Mononuclear cell (primary cell): Measurements from ENCODE around the gene TP53TG3D. TPM values are rescaled to one million over a fixed set of nuclear protein-coding genes. Genes with fewer than 3 reads are reported as not detected.
"Not testable (repeated sequence)": the region's sequence is repeated elsewhere in the genome, so short reads cannot be mapped to it uniquely, and the experiment has no call there.

Experiments
- H3K27me3 ChIP-seq: 2 replicates; pipeline ENCODE4 v1.6.0; 2011; ENCODE audit warnings: low read length, control low read depth; ENCODE audit not compliant: insufficient read depth
- H3K4me1 ChIP-seq: 2 replicates; pipeline ENCODE4 v1.5.1; 2011; ENCODE audit warnings: mild to moderate bottlenecking, low read length, control low read depth; ENCODE audit not compliant: insufficient read depth
- H3K4me3 ChIP-seq: 2 replicates; pipeline ENCODE4 v1.5.1; 2011; ENCODE audit warnings: mild to moderate bottlenecking, low read length, moderate library complexity
- H3K9me3 ChIP-seq: 2 replicates; pipeline ENCODE4 v1.5.1; 2011; ENCODE audit warnings: low read depth, mild to moderate bottlenecking, control low read depth, low read length
- total RNA-seq: library from RNA; depleted of rRNA; stranded (reverse); fragments of >200 nt; gene quantifications from one replicate; pipeline ENCODE4 v1.2.3, GENCODE V29; 2012

The TP53TG3D gene, protein sequence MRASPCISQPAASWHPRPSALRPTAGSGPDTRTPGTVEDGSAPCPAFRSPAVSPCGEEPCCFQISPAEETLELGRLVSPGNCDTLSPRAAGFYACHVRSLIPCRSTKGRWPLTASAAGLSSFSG
- total RNA-seq, result 0.94 TPM

DNA sequence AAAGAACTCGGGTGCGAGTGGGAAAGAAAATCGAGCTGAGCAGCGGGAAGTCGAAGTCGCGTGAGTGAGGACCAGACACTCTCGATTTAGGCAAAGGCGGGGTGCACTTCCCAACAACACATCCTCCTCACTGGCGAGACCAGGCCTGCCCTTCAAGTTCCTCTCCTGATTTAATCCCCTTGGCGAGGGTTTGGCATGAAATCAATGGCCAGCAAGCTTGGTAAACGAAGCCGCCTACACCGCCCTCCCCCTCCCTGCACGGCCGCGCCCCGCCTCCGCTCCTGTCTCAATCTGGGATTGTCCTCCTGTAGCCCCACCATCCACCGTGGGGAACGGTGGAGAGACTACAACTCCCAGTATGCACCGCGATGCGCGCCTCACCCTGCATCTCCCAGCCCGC lies at the start of gene TP53TG3D:
TSS of gene TP53TG3D (plus strand) at position 301 of the 400 bp plus-strand sequence. CDS start at position 369, 68 bp downstream.
- H3K27me3 ChIP-seq, H3K9me3 ChIP-seq, H3K4me1 ChIP-seq, H3K4me3 ChIP-seq: not testable (repeated sequence)

DNA sequence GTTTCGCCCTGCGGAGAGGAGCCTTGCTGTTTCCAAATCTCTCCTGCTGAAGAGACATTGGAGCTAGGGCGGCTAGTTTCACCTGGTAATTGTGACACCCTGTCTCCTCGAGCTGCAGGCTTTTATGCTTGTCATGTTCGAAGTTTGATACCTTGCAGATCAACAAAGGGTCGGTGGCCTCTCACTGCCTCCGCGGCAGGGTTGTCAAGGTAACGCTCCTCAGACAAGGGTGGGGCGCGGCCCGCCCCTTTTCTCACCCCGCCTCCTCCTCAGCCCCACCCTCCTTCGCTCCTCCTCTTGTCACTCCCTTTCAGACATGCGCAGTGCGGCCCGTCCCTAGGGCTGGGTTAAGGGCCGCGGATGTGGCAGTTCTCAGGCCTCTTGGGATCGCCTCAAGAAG lies 421 bp downstream of the TP53TG3D start:
- H3K27me3 ChIP-seq, H3K4me3 ChIP-seq: not testable (repeated sequence)

DNA sequence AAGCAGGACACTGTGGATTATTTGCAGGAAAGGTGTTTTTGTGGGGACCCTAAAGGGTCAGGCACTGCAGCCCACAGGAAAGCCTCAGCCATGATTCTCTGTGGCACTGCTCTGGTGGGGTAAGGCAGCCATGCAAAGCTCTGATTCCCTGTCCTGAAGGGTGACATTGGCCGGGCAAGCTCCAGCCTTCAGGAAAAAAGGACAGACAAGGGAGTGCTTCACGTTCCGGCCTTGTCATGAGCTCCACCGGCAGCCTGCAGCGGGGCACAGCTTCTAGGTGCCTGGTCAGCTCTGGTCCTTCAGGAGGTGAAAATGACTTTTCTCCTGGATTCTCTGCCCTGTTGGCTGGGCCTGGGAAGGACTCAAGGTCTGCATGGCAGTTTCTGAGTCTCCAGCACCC lies 8.4 kb downstream of the TP53TG3D start:
- H3K27me3 ChIP-seq, H3K9me3 ChIP-seq, H3K4me1 ChIP-seq: not testable (repeated sequence)

More for the DNA sequence above, 421 bp downstream of the TP53TG3D start:
- H3K4me1 ChIP-seq, H3K9me3 ChIP-seq: not testable (repeated sequence)

DNA sequence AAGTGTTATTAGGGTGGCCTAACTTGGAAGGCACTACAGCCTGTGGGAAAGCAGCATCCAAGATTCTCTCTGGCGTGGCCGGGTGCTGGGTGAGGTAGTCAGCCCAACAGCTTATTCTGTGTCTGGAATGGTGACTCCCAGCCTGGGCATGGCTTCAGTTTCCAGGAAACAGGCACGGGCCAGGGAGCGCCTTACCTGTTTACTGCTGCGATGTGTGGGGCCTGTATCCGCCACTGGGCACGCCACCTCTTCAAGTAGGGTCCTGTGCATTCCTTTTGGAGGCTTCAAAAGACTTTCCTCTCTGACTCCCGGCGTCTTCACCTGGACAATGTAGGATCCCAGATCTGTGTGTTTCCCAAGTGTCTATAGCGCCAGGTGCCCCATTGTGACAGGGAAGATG lies 10.5 kb downstream of the TP53TG3D start:
- not testable (repeated sequence) for H3K9me3 ChIP-seq, H3K27me3 ChIP-seq

More for the DNA sequence above, 8.4 kb downstream of the TP53TG3D start:
- H3K4me3 ChIP-seq, result not testable (repeated sequence)

DNA sequence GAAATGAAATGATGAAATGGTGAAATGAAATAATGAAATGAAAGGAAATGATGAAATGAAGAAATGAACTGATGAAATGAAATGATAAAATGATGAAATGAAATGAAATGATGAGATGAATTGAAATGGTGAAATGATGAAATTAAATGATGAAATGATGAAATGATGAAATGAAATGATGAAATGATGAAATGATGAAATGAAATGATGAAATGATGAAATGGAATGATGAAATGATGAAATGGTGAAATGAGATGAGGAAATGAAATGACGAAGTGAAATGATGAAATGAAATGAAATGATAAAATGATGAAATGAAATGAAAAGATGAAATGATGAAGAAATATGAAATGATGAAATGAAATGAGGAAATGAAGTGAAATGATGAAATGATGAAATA lies 28.8 kb downstream of the TP53TG3D start:
- H3K9me3 ChIP-seq, H3K27me3 ChIP-seq, H3K4me3 ChIP-seq, H3K4me1 ChIP-seq: not testable (repeated sequence)

More for the DNA sequence above, 10.5 kb downstream of the TP53TG3D start:
- H3K4me1 ChIP-seq, H3K4me3 ChIP-seq: not testable (repeated sequence)

DNA sequence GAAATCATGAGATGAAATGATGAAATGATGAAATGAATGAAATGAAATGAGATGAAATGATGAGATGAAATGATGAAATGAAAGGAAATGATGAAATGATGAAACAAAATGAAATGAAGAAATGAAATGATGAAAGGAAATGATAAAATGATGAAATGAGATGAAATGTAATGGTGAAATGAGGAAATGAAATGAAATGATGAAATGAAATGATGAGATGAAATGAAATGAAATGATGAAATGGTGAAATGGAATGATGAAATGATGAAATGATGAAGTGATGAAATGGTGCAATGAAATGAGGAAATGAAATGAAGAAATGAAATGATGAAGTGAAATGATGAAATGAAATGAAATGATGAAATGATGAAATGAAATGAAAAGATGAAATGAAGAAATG lies 29.9 kb downstream of the TP53TG3D start:
- H3K4me1 ChIP-seq, H3K4me3 ChIP-seq, H3K27me3 ChIP-seq, H3K9me3 ChIP-seq: not testable (repeated sequence)

DNA sequence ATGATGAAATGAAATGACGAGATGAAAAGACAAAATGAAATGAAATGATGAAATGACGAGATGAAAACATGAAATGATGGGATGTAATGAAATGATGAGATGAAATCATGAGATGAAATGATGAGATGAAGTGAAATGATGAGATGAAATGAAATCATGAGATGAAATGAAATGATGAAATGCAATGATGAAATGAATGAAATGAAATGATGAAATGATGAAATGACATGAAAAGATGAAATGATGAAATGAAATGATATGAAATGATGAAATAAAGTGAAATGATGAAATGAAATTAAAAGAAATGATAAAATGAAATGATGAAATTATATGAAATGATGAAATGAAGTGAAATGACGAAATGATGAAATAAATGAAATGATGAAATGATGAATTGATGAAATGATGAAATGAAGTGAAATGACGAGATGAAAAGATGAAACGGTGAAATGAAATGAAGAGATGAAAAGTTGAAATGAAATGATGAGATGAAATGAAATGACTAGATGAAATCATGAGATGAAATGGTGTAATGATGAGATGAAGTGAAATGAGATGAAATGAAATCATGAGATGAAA lies 30.9 kb downstream of the TP53TG3D start:
- H3K4me1 ChIP-seq, H3K4me3 ChIP-seq, H3K27me3 ChIP-seq, H3K9me3 ChIP-seq: not testable (repeated sequence)

DNA sequence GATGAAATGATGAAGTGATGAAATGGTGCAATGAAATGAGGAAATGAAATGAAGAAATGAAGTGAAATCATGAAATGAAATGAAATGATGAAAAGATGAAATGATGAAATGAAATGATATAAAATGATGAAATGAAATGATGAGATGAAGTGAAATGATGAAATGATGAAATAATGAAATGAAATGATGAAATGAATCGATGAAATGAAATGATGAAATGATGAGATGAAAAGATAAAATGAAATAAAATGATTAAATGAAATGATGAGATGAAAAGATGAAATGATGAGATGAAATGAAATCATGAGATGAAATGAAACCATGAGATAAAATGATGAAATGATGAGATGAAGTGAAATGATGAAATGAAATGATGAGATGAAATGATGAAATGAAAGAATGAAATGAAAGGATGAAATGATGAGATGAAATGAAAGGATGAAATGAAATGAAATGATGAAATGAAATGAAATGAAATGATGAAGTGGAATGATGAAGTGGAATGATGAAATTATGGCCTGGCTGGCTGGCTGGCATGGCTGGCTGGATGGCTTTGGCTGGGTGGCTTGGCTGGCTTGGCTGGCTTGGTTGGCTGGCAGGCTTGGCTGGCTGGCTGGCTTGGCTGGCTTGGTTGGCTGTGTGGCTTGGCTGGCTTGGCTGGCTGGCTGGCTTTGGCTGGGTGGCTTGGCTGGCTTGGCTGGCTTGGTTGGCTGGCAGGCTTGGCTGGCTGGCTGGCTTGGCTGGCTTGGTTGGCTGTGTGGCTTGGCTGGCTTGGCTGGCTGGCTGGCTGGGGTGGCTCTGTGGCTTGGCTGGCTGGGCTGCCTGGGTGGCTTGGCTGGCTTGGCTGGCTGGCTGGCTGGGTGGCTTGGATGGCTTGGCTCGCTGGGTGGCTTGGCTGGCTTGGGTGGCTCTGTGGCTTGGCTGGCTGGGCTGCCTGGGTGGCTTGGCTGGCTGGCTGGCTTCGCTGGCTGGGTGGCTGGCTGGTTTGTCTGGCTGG lies 32.0 kb downstream of the TP53TG3D start:
- H3K4me1 ChIP-seq, H3K4me3 ChIP-seq, H3K27me3 ChIP-seq, H3K9me3 ChIP-seq: not testable (repeated sequence)

DNA sequence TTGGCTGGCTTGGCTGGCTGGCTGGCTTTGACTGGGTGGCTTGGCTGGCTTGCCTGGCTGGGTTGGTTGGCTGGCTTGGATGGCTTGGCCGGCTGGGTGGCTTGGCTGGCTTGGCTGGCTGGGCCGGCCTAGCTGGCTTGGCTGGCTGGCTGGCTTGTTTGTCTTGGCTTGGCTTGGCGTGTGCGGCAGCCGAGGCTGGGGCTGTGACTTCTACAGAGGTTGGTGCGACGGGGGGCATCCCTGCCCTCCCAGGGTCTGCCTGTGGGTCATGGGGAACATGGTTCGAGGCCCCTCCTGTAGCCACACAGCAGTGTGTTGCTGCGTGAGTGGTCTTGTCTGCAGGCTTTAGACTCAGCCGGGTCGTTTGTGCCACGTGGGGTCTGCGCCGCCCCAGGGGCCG lies 33.1 kb downstream of the TP53TG3D start:
- not testable (repeated sequence) for H3K4me3 ChIP-seq, H3K27me3 ChIP-seq, H3K4me1 ChIP-seq, H3K9me3 ChIP-seq

DNA sequence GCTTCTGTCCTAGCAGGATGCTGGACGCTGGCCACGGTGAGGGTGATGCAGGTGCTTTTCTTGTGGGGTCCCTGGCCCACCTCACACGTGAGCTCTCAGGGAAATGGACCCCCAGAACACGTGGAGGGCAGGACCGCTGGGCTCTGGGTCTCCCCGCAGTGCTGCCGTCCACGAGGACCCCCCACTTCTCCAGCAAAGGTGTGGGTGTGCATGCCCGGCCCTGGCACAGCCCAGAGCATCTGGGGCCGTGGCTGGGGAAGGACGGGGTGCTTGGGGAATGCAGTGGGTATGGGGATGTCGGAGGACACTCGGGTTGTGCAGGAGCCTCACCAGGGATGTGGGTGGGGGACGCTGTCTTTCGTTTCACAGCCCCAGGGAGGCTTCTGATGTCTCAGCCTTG lies 34.7 kb downstream of the TP53TG3D start:
- H3K4me3 ChIP-seq, H3K27me3 ChIP-seq, H3K9me3 ChIP-seq, H3K4me1 ChIP-seq: not testable (repeated sequence)

DNA sequence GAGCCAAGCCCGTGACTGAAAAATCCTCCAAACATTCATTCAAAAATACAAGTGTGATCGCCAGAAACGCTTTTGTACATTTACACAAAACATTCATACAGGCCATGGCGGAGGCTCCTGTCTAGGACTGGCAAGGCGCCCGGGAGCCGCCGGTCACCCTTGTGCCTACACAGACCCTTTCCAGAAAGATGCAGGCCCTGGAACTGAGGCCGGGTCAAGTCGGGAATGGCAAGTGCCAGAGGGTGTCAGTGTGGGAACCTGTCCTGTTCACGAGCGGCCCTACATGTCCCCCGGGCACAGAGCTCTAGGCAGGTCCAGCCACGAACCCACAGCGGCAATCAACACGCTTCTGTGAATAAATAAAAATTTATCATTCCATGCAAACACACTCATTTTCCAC lies 36.1 kb downstream of the TP53TG3D start:
- not testable (repeated sequence) for H3K4me1 ChIP-seq, H3K27me3 ChIP-seq

DNA sequence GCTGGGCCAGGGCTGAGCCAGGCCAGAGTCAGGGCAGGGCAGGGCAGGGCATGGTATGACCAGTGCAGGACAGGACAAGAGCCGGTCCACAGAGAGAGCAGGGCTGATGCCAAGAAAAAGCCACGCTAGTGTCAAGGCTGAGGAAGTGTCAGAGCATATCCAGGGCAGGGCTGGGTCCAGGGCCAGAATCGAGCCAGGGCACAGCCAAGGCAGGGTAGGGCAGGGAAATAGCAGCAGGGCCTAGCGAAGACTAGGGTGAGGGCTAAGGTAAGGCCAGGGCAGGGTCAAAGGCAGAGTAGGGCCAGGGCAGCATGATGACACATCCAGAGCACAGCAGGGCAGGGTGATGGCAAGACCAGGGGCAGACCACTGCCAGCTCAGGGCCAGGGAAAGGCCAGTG lies 49.7 kb downstream of the TP53TG3D start:
- not testable (repeated sequence) for H3K4me3 ChIP-seq, H3K27me3 ChIP-seq, H3K4me1 ChIP-seq, H3K9me3 ChIP-seq

More for the DNA sequence above, 36.1 kb downstream of the TP53TG3D start:
- not testable (repeated sequence) for H3K9me3 ChIP-seq, H3K4me3 ChIP-seq
